Vagina (tissue), 2 donors: ENCODE measurements around the gene PARP14.

Source experiments
- POLR2A ChIP-seq, 2 donors: fragments of 450-650 bp; IDR thresholded peaks; one replicate each; pipeline ENCODE4 v1.6.1; 2017; ENCODE audit warnings: antibody characterized with exemption in 2 of 2, mild to moderate bottlenecking in 2 of 2, moderate library complexity in 2 of 2
- POLR2AphosphoS5 ChIP-seq, 2 donors: sonication (generic); formaldehyde crosslinking; IDR thresholded peaks; one replicate each; pipeline ENCODE4 v1.9.0; 2017; ENCODE audit warnings: antibody characterized with exemption in 2 of 2, mild to moderate bottlenecking in 2 of 2, low read depth in 1 of 2; ENCODE audit not compliant: insufficient read depth in 1 of 2
- TF ChIP-seq, protein P1 (sequence below), 3 experiments: fragments of 450-650 bp in 2 of 3; fragments of 200-600 bp in 1 of 3; sonication (generic) in 1 of 3; IDR thresholded peaks; one replicate each; pipeline ENCODE4 v1.5.1; 2017 to 2019; ENCODE audit warnings: antibody characterized with exemption in 3 of 3, mild to moderate bottlenecking in 2 of 3, moderate library complexity in 2 of 3

DNA sequence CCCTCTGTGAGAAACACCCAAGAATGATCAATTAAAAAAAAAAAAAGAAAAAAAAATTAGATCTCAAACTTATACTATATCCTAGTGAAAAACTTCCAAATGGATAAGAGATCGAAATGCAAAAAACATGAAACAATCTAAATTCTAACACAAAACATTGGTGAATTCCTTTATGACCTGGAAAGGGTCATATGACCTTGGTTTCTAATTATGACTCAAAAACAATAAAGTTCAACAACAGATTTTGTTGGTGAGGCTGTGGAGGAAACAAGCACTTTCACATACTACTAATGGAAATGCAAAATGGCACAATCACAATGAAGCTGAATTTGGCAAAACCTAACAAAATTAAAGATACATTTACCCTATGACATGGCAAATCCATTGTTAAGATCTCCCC, 67.7 kb downstream of the PARP14 start:
- TF ChIP-seq, protein P1, sequence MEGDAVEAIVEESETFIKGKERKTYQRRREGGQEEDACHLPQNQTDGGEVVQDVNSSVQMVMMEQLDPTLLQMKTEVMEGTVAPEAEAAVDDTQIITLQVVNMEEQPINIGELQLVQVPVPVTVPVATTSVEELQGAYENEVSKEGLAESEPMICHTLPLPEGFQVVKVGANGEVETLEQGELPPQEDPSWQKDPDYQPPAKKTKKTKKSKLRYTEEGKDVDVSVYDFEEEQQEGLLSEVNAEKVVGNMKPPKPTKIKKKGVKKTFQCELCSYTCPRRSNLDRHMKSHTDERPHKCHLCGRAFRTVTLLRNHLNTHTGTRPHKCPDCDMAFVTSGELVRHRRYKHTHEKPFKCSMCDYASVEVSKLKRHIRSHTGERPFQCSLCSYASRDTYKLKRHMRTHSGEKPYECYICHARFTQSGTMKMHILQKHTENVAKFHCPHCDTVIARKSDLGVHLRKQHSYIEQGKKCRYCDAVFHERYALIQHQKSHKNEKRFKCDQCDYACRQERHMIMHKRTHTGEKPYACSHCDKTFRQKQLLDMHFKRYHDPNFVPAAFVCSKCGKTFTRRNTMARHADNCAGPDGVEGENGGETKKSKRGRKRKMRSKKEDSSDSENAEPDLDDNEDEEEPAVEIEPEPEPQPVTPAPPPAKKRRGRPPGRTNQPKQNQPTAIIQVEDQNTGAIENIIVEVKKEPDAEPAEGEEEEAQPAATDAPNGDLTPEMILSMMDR (IDR thresholded peaks at IDR 0.05): no peak
- TF ChIP-seq POLR2A (IDR thresholded peaks at IDR 0.05): no peak
- TF ChIP-seq POLR2AphosphoS5 (IDR thresholded peaks at IDR 0.05; ENCODE audit: insufficient read depth in 1 of 2, low read depth in 1 of 2): no peak
